ENCODE data around the gene CD53. TPM values are rescaled to one million over a fixed set of nuclear protein-coding genes. Genes with fewer than 3 reads are reported as not detected.

CD53 gene
- total RNA-seq, 1 experiment from 2014 or later: 0.49 TPM

DNA sequence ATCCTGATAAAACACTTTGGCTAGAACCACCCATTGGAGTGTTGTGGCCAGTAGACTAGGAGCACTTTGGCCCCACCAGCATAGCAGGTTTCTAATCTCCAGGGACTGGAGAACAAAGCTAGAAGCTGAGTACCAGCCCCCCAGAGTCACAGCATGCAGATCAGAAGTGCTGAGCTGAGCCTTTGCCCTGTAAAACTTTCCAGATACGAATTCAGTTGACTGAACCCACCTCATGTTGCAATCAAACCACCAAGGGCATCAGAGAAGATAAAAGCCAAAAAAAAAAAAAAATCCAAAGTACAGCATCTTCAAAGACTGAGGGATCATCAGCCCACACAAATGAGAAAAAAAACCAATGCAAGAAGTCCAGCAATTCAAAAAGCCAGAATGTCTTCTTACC lies 8.7 kb upstream of the CD53 start:
- Histone ChIP-seq H3K9me3 (ENCODE audit: control insufficient read depth, insufficient read depth, low read depth, low read length) (no peaks in the 10 kb centered on the region), H3K36me3 (ENCODE audit: control insufficient read depth, insufficient read depth, low read length) (no peaks in the 10 kb centered on the region), H3K27me3 (ENCODE audit: control insufficient read depth, insufficient read depth, low read length) (no peaks in the 10 kb centered on the region), H3K4me3 (ENCODE audit: low read depth in 2 of 2, low read length in 2 of 2) (no peak overlapping the region), H3K4me1 (ENCODE audit: control insufficient read depth, insufficient read depth, low read length) (no peaks in the 10 kb centered on the region), H3K27ac (ENCODE audit: low read length) (no peak overlapping the region)
- DNase-seq (ENCODE audit: low read depth, low spot score): no peak
- CTCF ChIA-PET: no interaction called here
- TF ChIP-seq SIN3A (IDR thresholded peaks at IDR 0.05; ENCODE audit: borderline replicate concordance, insufficient read depth, low read depth, low read length) (no peak), POLR2AphosphoS5 (IDR thresholded peaks at IDR 0.05; ENCODE audit: low read depth, low read length) (no peak), REST (IDR thresholded peaks at IDR 0.05; ENCODE audit: insufficient read depth in 1 of 2, low read depth in 2 of 2, low read length in 1 of 2) (no peak), CTCF (IDR thresholded peaks at IDR 0.05) (no peak)
- in situ Hi-C loops (cut with HindIII; ENCODE audit: low pct_unique_long_range_greater_than_20kb, low sequenced_read_pairs): no loop called here
- intact Hi-C loops (cut with micrococcal nuclease; ENCODE audit: unreplicated experiment): no loop called here
- BruUV-seq (replicated peaks): no TSS peak
- POLR2A ChIA-PET: no interaction called here
- ATAC-seq: no peak

GRCh38 chr1:110870721-110871388 lies 2.1 kb upstream of the CD53 start:
- no peak overlapping the region for H3K27ac ChIP-seq (ENCODE audit: low read length)
- DNase-seq (ENCODE audit: low read depth, low spot score) (no peak), ATAC-seq (no peak)
- no peaks in the 10 kb centered on the region for H3K9me3 ChIP-seq (ENCODE audit: control insufficient read depth, insufficient read depth, low read depth, low read length)
- no peak for TF ChIP-seq REST (IDR thresholded peaks at IDR 0.05; ENCODE audit: insufficient read depth in 1 of 2, low read depth in 2 of 2, low read length in 1 of 2)
- TF ChIP-seq TCF7L2 (IDR thresholded peaks at IDR 0.05; ENCODE audit: low read depth, low read length): no peak
- TF ChIP-seq CTCF (IDR thresholded peaks at IDR 0.05): no peak
- TF ChIP-seq POLR2AphosphoS5 (IDR thresholded peaks at IDR 0.05; ENCODE audit: low read depth, low read length): no peak
- no peak for TF ChIP-seq SIN3A (IDR thresholded peaks at IDR 0.05; ENCODE audit: borderline replicate concordance, insufficient read depth, low read depth, low read length)
- CTCF ChIA-PET: no interaction called here
- no peaks in the 10 kb centered on the region for H3K27me3 ChIP-seq (ENCODE audit: control insufficient read depth, insufficient read depth, low read length)
- H3K36me3 ChIP-seq (ENCODE audit: control insufficient read depth, insufficient read depth, low read length): no peaks in the 10 kb centered on the region
- in situ Hi-C loops (cut with HindIII; ENCODE audit: low pct_unique_long_range_greater_than_20kb, low sequenced_read_pairs): no loop called here
- intact Hi-C loops (cut with micrococcal nuclease; ENCODE audit: unreplicated experiment): no loop called here
- no peaks in the 10 kb centered on the region for H3K4me1 ChIP-seq (ENCODE audit: control insufficient read depth, insufficient read depth, low read length)
- POLR2A ChIA-PET: no interaction called here
- H3K4me3 ChIP-seq (ENCODE audit: low read depth in 2 of 2, low read length in 2 of 2): no peak overlapping the region
- no TSS peak for BruUV-seq (replicated peaks)
